Kidney (tissue), 14 donors: ENCODE data around the gene NFX1. TPM values are rescaled to one million over a fixed set of nuclear protein-coding genes. Genes with fewer than 3 reads are reported as not detected.
A peak's percentile ranks its signal among the peaks of the same experiment; 100 is the strongest.
"Not testable (repeated sequence)": the region's sequence is repeated elsewhere in the genome, so short reads cannot be mapped to it uniquely, and the experiment has no call there.

Experiments used
- DNase-seq, 5 donors: peaks; one replicate each; pipeline ENCODE4 v3.0.0-alpha.2; 2013 to 2020
- FAIRE-seq: peaks from 2 replicates; lab custom pipeline; 2012; peaks lifted over from hg19 to GRCh38; lab: Jason Lieb, UNC
- H3K27ac ChIP-seq, 2 donors: one replicate each; pipeline ENCODE4 v1.7.0; 2013; ENCODE audit warnings: low read depth in 2 of 2, low read length in 2 of 2, inconsistent platforms in 1 of 2
- H3K27me3 ChIP-seq: one replicate; pipeline ENCODE4 v1.7.1; 2013; ENCODE audit warnings: low read length, inconsistent platforms; ENCODE audit not compliant: control insufficient read depth, insufficient read depth
- H3K36me3 ChIP-seq, 3 donors: one replicate each; pipeline versions ENCODE4 v1.7.0 to v1.7.1; 2013; ENCODE audit warnings: low read length in 3 of 3, control low read depth in 1 of 3, inconsistent platforms in 1 of 3; ENCODE audit not compliant: insufficient read depth in 3 of 3, control insufficient read depth in 2 of 3
- H3K4me1 ChIP-seq, 3 donors: one replicate each; pipeline versions ENCODE4 v1.7.0 to v1.7.1; 2013; ENCODE audit warnings: low read length in 3 of 3, inconsistent platforms in 1 of 3, low read depth in 1 of 3; ENCODE audit not compliant: control insufficient read depth in 2 of 3, insufficient read depth in 2 of 3
- H3K4me3 ChIP-seq, 3 donors: one replicate each; pipeline versions ENCODE4 v1.7.0 to v1.8.1; 2013; ENCODE audit warnings: low read length in 3 of 3, control low read depth in 1 of 3, inconsistent platforms in 1 of 3
- H3K9ac ChIP-seq, 3 donors: one replicate each; pipeline versions ENCODE4 v1.7.0 to v1.7.1; 2013; ENCODE audit warnings: low read length in 3 of 3, control low read depth in 1 of 3, inconsistent platforms in 1 of 3
- H3K9me3 ChIP-seq, 3 donors: one replicate each; pipeline versions ENCODE4 v1.7.0 to v1.7.1; 2013; ENCODE audit warnings: low read length in 3 of 3, control low read depth in 1 of 3, inconsistent platforms in 1 of 3; ENCODE audit not compliant: control insufficient read depth in 2 of 3, insufficient read depth in 1 of 3
- CTCF ChIP-seq: IDR thresholded peaks from 3 replicates; pipeline ENCODE4 v1.5.1; 2012; ENCODE audit warnings: mild to moderate bottlenecking, moderate library complexity, borderline replicate concordance; ENCODE audit not compliant: insufficient read depth; ENCODE audit errors: extremely low read depth
- intact Hi-C: fragments of 100-400 bp; cut with DNase I; formaldehyde crosslinking; loops from one replicate; pipeline ENCODE4 v1.11.1; 2022
- polyA plus RNA-seq: library from polyadenylated mRNA; stranded (reverse); fragments of 350-450 nt; fragmentation: Illumina TruSeq; extraction: RNeasy Lipid Tissue Mini Kit (QIAGEN cat#74804); gene quantifications from one replicate; pipeline ENCODE4 v1.2.3, GENCODE V29; 2014; ENCODE audit warnings: low read depth, low replicate concordance; ENCODE audit not compliant: insufficient read depth
- total RNA-seq: library from RNA; stranded (reverse); fragmentation: NEBNext Ultra II Directional; extraction: Animal tissue kit (Norgen Biotek cat#: 25700); gene quantifications from one replicate; pipeline ENCODE4 v1.2.1, GENCODE V29; 2021
- donor health status: control.
- donor health status: control.
- donor health status: control.
- donor health status: control.
- donor health status: control.
- donor health status: DM: yes; HTN: yes; CAD: no.
- donor health status: Normal renal cell carcinoma (clear cell type).

Gene NFX1
- total and polyA plus RNA-seq, 2 donors from 2014 or later = 12.2 to 46.3 TPM

GRCh38 chr9:33386641-33386996 lies 96.3 kb downstream of the NFX1 start:
- intact Hi-C loops, H3K27me3 ChIP-seq, FAIRE-seq, H3K27ac ChIP-seq, H3K4me1 ChIP-seq, H3K4me3 ChIP-seq, H3K9me3 ChIP-seq, H3K9ac ChIP-seq, H3K36me3 ChIP-seq: not testable (repeated sequence)
- peak in 1 of 5 donors; percentile 15 for DNase-seq

GRCh38 chr9:33386998-33387397 lies 96.7 kb downstream of the NFX1 start:
- FAIRE-seq, H3K4me1 ChIP-seq, H3K27ac ChIP-seq, intact Hi-C loops, H3K9ac ChIP-seq, H3K27me3 ChIP-seq, H3K9me3 ChIP-seq, H3K4me3 ChIP-seq, H3K36me3 ChIP-seq: not testable (repeated sequence)
- DNase-seq = peak in 1 of 5 donors; percentile 21

- H3K36me3 ChIP-seq = no peaks in the 10 kb centered on the region
- H3K4me3 ChIP-seq = no peak overlapping the region
- TF ChIP-seq CTCF = no peak
- DNase-seq (peak in 1 of 5 donors; percentile 53), FAIRE-seq (no peak)
- no peak overlapping the region for H3K9ac ChIP-seq
- intact Hi-C loops = no loop called here
- no peaks in the 10 kb centered on the region for H3K27me3 ChIP-seq
- H3K27ac ChIP-seq = no peak overlapping the region
- peaks cover 0 to 10% (median 6%) of the 10 kb centered on the region in 3 donors for H3K4me1 ChIP-seq
- H3K9me3 ChIP-seq = no peaks in the 10 kb centered on the region
Observed at GRCh38 chr9:33388110-33388994, 98.0 kb downstream of the NFX1 start.

- H3K9ac ChIP-seq, H3K36me3 ChIP-seq, intact Hi-C loops, FAIRE-seq, H3K9me3 ChIP-seq, H3K27me3 ChIP-seq: not testable (repeated sequence)
- DNase-seq = peak; percentile 84 to 92 (median 87)
- H3K4me3 ChIP-seq = peak overlapping the region in 1 of 3 donors; percentile 6
- peaks cover 0 to 18% (median 9%) of the 10 kb centered on the region in 3 donors for H3K4me1 ChIP-seq
- H3K27ac ChIP-seq = peak overlapping the region; percentile 63 to 92
Observed at GRCh38 chr9:33391111-33391771, 100.9 kb downstream of the NFX1 start.

GRCh38 chr9:33392591-33393021 lies 102.3 kb downstream of the NFX1 start:
- H3K9ac ChIP-seq = peak overlapping the region in 1 of 3 donors; percentile 58
- DNase-seq, H3K27me3 ChIP-seq, H3K36me3 ChIP-seq, H3K9me3 ChIP-seq, FAIRE-seq, intact Hi-C loops: not testable (repeated sequence)
- H3K4me1 ChIP-seq = peaks cover 0 to 18% (median 9%) of the 10 kb centered on the region in 3 donors
- peak overlapping the region in 2 of 3 donors; percentile 24 to 51 for H3K4me3 ChIP-seq
- peak overlapping the region; percentile 72 for H3K27ac ChIP-seq
